GM10266 (cell line): Measurements from ENCODE around the gene SLC52A3.

ENCODE experiments used
- DNase-seq: peaks from one replicate; pipeline ENCODE4 v3.0.0; 2012; ENCODE audit errors: extremely low spot score
- CTCF ChIP-seq: IDR thresholded peaks from 2 replicates; pipeline ENCODE4 v1.5.1; 2012; ENCODE audit warnings: mild to moderate bottlenecking, low read depth; ENCODE audit not compliant: control insufficient read depth, insufficient read depth; ENCODE audit errors: missing control alignments

The SLC52A3 gene

GRCh38 chr20:774660-775057 lies 6.4 kb upstream of the SLC52A3 start:
- DNase-seq = no peak
- TF ChIP-seq CTCF = no peak

GRCh38 chr20:774016-774659 lies 5.8 kb upstream of the SLC52A3 start:
- no peak for TF ChIP-seq CTCF
- DNase-seq = no peak

GRCh38 chr20:772806-773205 lies 4.5 kb upstream of the SLC52A3 start:
- no peak for TF ChIP-seq CTCF

GRCh38 chr20:771741-772464 lies 3.6 kb upstream of the SLC52A3 start:
- no peak for DNase-seq
- no peak for TF ChIP-seq CTCF

More at GRCh38 chr20:772806-773205, 4.5 kb upstream of the SLC52A3 start:
- no peak for DNase-seq

- DNase-seq = no peak
- TF ChIP-seq CTCF = no peak
Measured at GRCh38 chr20:770691-771090, 2.4 kb upstream of the SLC52A3 start.

GRCh38 chr20:766906-767305 lies 1.4 kb downstream of the SLC52A3 start:
- no peak for TF ChIP-seq CTCF
- DNase-seq = no peak

- no peak for DNase-seq
- no peak for TF ChIP-seq CTCF
Measured at GRCh38 chr20:764255-764654, 4.0 kb downstream of the SLC52A3 start.
